IMR-90 (cell line): ENCODE data around the gene SCAMP4. TPM values are rescaled to one million over a fixed set of nuclear protein-coding genes. Genes with fewer than 3 reads are reported as not detected.

Experiments used
- ATAC-seq: fragments of 200-7000 bp; cut with Tn5 transposase; 2 replicates; pipeline ENCODE4 v1.9.1; 2020; ENCODE audit warnings: low read depth, mild to moderate bottlenecking, moderate library complexity
- BruUV-seq: library from RNA; stranded (reverse); fragments of 400-500 nt; replicated peaks from 2 replicates; lab custom pipeline; 2021; lab: Mats Ljungman, UMichigan
- CTCF ChIA-PET: fragments of 300-600 bp; formaldehyde crosslinking; extraction: SDS; loops from one replicate; lab custom pipeline; 2021; ENCODE audit warnings: antibody characterized with exemption; lab: Yijun Ruan, JAX
- POLR2A ChIA-PET: fragments of 300-600 bp; sonication (Branson Sonifier 250); formaldehyde crosslinking; loops from one replicate; lab custom pipeline; 2022; ENCODE audit warnings: antibody characterized with exemption; ENCODE audit not compliant: unreplicated experiment; lab: Charles Lee
- DNase-seq: peaks from one replicate; pipeline ENCODE4 v3.0.0; 2013
- H2AFZ ChIP-seq: replicated peaks from 2 replicates; pipeline ENCODE3; 2013; ENCODE audit warnings: low read length, mild to moderate bottlenecking; ENCODE audit not compliant: poor library complexity
- H2AK5ac ChIP-seq: 2 replicates; pipeline ENCODE4 v1.6.1; 2013; ENCODE audit warnings: low read depth, low read length, inconsistent platforms
- H2AK9ac ChIP-seq: replicated peaks from 2 replicates; pipeline ENCODE3; 2013; ENCODE audit warnings: mild to moderate bottlenecking, low read depth, low read length, moderate library complexity; ENCODE audit not compliant: poor library complexity
- H2BK120ac ChIP-seq: 2 replicates; pipeline ENCODE4 v1.6.1; 2013; ENCODE audit warnings: low read depth, low read length, inconsistent platforms
- H2BK15ac ChIP-seq: 3 replicates; pipeline ENCODE4 v1.6.1; 2013; ENCODE audit warnings: low read depth, low read length, inconsistent platforms
- H2BK20ac ChIP-seq: 2 replicates; pipeline ENCODE4 v1.6.1; 2013; ENCODE audit warnings: low read depth, mild to moderate bottlenecking, inconsistent platforms, low read length, moderate library complexity
- H2BK5ac ChIP-seq: 2 replicates; pipeline ENCODE4 v1.6.1; 2013; ENCODE audit warnings: mild to moderate bottlenecking, low read depth, low read length, inconsistent platforms; ENCODE audit not compliant: poor library complexity, severe bottlenecking
- H3K14ac ChIP-seq: replicated peaks from 2 replicates; pipeline ENCODE4 v1.6.1; 2013; ENCODE audit warnings: low read depth, low read length, inconsistent platforms
- H3K18ac ChIP-seq: 2 replicates; pipeline ENCODE4 v1.6.1; 2013; ENCODE audit warnings: low read depth, low read length, control low read depth
- H3K23ac ChIP-seq: 2 replicates; pipeline ENCODE4 v1.6.1; 2013; ENCODE audit warnings: low read depth, low read length, inconsistent platforms
- H3K27ac ChIP-seq: 2 replicates; pipeline ENCODE4 v1.5.1; 2013; ENCODE audit warnings: mild to moderate bottlenecking, control low read depth, low read length; ENCODE audit not compliant: insufficient read depth
- H3K27me3 ChIP-seq: 2 replicates; pipeline ENCODE4 v1.6.1; 2013; ENCODE audit warnings: low read length; ENCODE audit not compliant: control insufficient read depth, insufficient read depth
- H3K36me3 ChIP-seq: 2 replicates; pipeline ENCODE4 v1.6.1; 2013; ENCODE audit warnings: low read length, mixed read lengths; ENCODE audit not compliant: control insufficient read depth, insufficient read depth
- H3K4ac ChIP-seq: 2 replicates; pipeline ENCODE4 v1.6.1; 2013; ENCODE audit warnings: low read depth, low read length, inconsistent platforms
- H3K4me1 ChIP-seq: 2 replicates; pipeline ENCODE4 v1.6.1; 2013; ENCODE audit warnings: low read length, mixed read lengths; ENCODE audit not compliant: control insufficient read depth, insufficient read depth
- H3K4me2 ChIP-seq: 2 replicates; pipeline ENCODE4 v1.6.1; 2013; ENCODE audit warnings: low read depth, mild to moderate bottlenecking, control low read depth, low read length, moderate library complexity
- H3K4me3 ChIP-seq: 2 replicates; pipeline ENCODE4 v1.5.1; 2013; ENCODE audit warnings: low read depth, mild to moderate bottlenecking, control low read depth, low read length, moderate library complexity; ENCODE audit not compliant: insufficient read depth
- H3K56ac ChIP-seq: 2 replicates; pipeline ENCODE4 v1.6.1; 2013; ENCODE audit warnings: low read length, inconsistent platforms; ENCODE audit not compliant: insufficient read depth; ENCODE audit errors: extremely low read depth
- H3K79me1 ChIP-seq, 2 experiments: 2 replicates each; pipeline ENCODE4 v1.6.1; 2013; ENCODE audit warnings: low read length in 2 of 2, inconsistent platforms in 1 of 2, low read depth in 1 of 2
- H3K9ac ChIP-seq: 2 replicates; pipeline ENCODE4 v1.6.1; 2013; ENCODE audit warnings: low read depth, low read length, control low read depth
- H3K9me1 ChIP-seq: 2 replicates; pipeline ENCODE4 v1.6.1; 2013; ENCODE audit warnings: low read length, inconsistent platforms; ENCODE audit not compliant: insufficient read depth
- H3K9me3 ChIP-seq: 2 replicates; pipeline ENCODE4 v1.6.1; 2013; ENCODE audit warnings: low read length; ENCODE audit not compliant: control insufficient read depth, insufficient read depth
- H4K20me1 ChIP-seq: 2 replicates; pipeline ENCODE4 v1.6.1; 2013; ENCODE audit warnings: low read length, inconsistent platforms; ENCODE audit not compliant: insufficient read depth
- H4K5ac ChIP-seq: 2 replicates; pipeline ENCODE4 v1.6.1; 2013; ENCODE audit warnings: mild to moderate bottlenecking, low read depth, low read length, control low read depth
- H4K8ac ChIP-seq, 2 experiments: 2 replicates each; pipeline ENCODE4 v1.6.1; 2013; ENCODE audit warnings: low read depth in 2 of 2, low read length in 2 of 2, control low read depth in 1 of 2, inconsistent platforms in 1 of 2
- H4K91ac ChIP-seq: 2 replicates; pipeline ENCODE4 v1.6.1; 2013; ENCODE audit warnings: low read depth, low read length, inconsistent platforms; ENCODE audit not compliant: insufficient read depth
- BHLHE40 ChIP-seq: fragments of 150-350 bp; IDR thresholded peaks from 2 replicates; pipeline ENCODE4 v1.6.1; 2016; ENCODE audit warnings: mild to moderate bottlenecking, low read depth, low read length
- FOS ChIP-seq: fragments of 150-350 bp; IDR thresholded peaks from 2 replicates; pipeline ENCODE4 v1.6.1; 2016; ENCODE audit warnings: low read depth, low read length
- MAZ ChIP-seq: IDR thresholded peaks from 2 replicates; pipeline ENCODE4 v1.6.1; 2012; ENCODE audit warnings: low read depth, mild to moderate bottlenecking, low read length, improper control_type of control experiment, moderate library complexity, borderline replicate concordance
- RAD21 ChIP-seq: IDR thresholded peaks from 2 replicates; pipeline ENCODE4 v1.6.1; 2012; ENCODE audit warnings: low read length, improper control_type of control experiment
- RFX5 ChIP-seq: IDR thresholded peaks from 2 replicates; pipeline ENCODE4 v1.8.0; 2012; ENCODE audit warnings: low read depth, mild to moderate bottlenecking, low read length, moderate library complexity
- WGBS, 2 experiments: methylation state at CpG; one replicate each; pipeline versions ENCODE4 v1.1.5 to v1.1.7; 2013; ENCODE audit warnings: missing lambda C conversion rate in 2 of 2; ENCODE audit not compliant: insufficient read length in 1 of 2; ENCODE audit errors: extremely low coverage in 2 of 2; 5-methylcytosine and 5-hydroxymethylcytosine counted together
- dilution Hi-C: fragments of 300-500 bp; cut with HindIII; formaldehyde crosslinking; loops from one replicate; pipeline ENCODE4 v1.14.3; 2018; ENCODE audit warnings: low sequenced_read_pairs; ENCODE audit not compliant: unreplicated experiment
- in situ Hi-C: fragments of 300-500 bp; cut with MboI; formaldehyde crosslinking; loops from 3 replicates; pipeline ENCODE4 v1.14.3; 2019; ENCODE audit warnings: low sequenced_read_pairs, inconsistent platforms, mixed read lengths
- intact Hi-C: fragments of 100-400 bp; cut with micrococcal nuclease; formaldehyde crosslinking; loops from 2 replicates; pipeline ENCODE4 v1.10.0; 2022
- polyA plus RNA-seq, 3 experiments: library from polyadenylated mRNA; depleted of rRNA; stranded (reverse); fragments of >200 nt; gene quantifications; 2 replicates each; pipeline ENCODE4 v1.2.3, GENCODE V29; 2012; ENCODE audit warnings: low replicate concordance in 1 of 3
- total RNA-seq: library from RNA; depleted of rRNA; stranded (reverse); fragments of >200 nt; gene quantifications from 2 replicates; pipeline ENCODE4 v1.2.3, GENCODE V29; 2012
- TF ChIP-seq, protein P1 (sequence below): conservative IDR thresholded peaks from 2 replicates; pipeline ENCODE4 v1.5.1; 2012; ENCODE audit warnings: mild to moderate bottlenecking, low read depth, low read length, improper control_type of control experiment

Gene SCAMP4
- total and polyA plus RNA-seq, 2 of the 4 experiments (the other 2 are of a cell fraction), result 16.1 to 28.1 TPM

DNA sequence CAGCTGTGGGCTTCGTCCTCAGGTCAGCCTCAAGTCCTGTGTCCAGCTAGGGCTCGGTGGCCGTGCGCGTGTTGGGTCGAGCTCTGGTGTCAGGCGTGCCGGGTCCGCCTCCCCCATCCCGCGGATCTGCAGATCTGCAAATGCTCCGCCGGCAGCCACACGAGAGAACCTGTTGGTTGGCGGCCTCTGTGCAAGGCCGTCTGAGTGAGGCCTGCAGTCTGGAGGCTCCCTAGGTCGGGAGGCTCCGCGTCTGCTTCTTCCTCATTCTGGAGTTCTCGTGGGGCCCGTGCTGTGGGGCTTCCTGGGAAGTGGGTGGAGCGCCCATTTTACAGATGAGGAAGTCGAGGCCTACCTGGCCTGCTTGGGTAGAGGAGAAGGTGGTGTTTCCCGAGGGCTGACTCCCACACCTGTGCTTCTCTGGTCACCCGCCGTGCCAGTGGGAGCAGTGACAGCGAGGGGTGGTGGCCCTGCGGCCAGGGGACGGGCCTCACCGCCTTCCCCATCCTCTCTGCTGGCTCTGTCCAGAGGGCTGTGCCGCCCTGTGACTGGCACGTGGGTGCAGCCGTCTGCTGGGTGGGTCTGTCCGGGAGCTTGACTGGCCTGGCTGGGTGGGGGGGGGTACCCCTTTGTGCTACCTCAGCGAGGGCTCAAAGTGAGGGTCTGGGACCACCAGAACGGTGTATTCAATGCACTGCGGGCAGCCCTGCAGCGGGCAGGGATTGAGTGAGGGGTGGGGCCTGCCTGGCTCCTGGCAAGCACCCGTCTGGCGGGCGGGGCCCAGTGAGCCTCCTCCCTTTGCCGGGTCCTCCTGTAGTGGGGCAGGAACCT lies 39.1 kb downstream of the SCAMP4 start (continued):
- no peak for TF ChIP-seq RAD21

DNA sequence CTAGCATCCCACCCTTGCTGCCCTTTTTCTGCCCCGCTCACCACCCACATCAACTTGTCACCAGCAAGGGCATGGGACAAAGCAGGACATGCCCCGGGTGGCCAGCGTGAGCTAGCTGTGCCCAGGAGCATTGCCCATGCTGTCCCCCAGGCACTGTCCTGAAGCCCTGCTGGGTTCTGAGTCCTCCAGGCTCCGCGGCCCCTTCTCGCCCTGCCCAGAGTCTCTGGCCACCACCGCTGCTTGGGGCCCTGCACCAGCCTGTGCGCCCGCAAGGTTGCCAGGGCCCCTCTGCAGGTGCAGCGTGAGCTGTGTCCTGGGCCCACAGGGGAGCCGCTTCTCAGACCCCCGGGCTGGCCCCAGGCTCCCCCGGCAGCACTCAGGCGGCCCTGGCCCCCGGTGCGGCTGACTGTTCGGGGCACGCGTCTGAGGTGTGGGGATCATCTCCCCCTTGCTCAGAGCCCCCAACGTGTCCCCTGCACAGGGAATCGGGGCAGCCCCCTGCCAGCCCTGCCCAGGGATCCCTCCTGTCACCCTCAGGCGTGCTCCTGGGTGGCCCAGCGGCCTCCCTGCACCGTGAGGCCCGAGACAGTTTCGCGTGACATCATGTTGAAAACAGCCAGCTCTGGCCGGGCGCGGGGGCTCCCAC lies 39.8 kb downstream of the SCAMP4 start:
- POLR2A ChIA-PET, result no interaction called here
- dilution Hi-C loops, result no loop called here
- WGBS, 2 experiments, result 96% methylated on average over 13 of the region's 30 CpGs; no CpG with 5 or more reads in 1 of the 2 experiments

More for the DNA sequence above, 39.8 kb downstream of the SCAMP4 start:
- Histone ChIP-seq H2AK9ac (no peak overlapping the region), H3K36me3 (peaks cover 7% of the 10 kb centered on the region; the same call in 1 of the 2 replicates), H3K4me3 (no peak overlapping the region), H4K8ac (no peak overlapping the region), H3K9ac (no peak overlapping the region), H3K23ac (no peak overlapping the region), H3K4me2 (no peak overlapping the region), H3K56ac (no peak overlapping the region), H3K9me1 (no peaks in the 10 kb centered on the region), H3K27me3 (no peaks in the 10 kb centered on the region), H3K14ac (no peak overlapping the region), H3K18ac (no peak overlapping the region), H3K79me1 (peaks cover 0 to 61% of the 10 kb centered on the region in 2 experiments; a peak in 2 of 4 replicates), H2BK15ac (no peak overlapping the region), H4K20me1 (peaks cover 74% of the 10 kb centered on the region), H4K5ac (no peak overlapping the region), H4K91ac (no peak overlapping the region), H3K9me3 (no peaks in the 10 kb centered on the region), H2BK120ac (no peak overlapping the region), H3K4me1 (peaks cover 8% of the 10 kb centered on the region), H2AK5ac (no peak overlapping the region), H2AFZ (no peak overlapping the region), H3K4ac (no peak overlapping the region), H3K27ac (no peak overlapping the region), H2BK20ac (no peak overlapping the region), H2BK5ac (no peak overlapping the region)
- no peak for ATAC-seq
- no TSS peak for BruUV-seq
- in situ Hi-C loops (no loop called here), intact Hi-C loops (no loop called here)
- no peak for DNase-seq
- CTCF ChIA-PET, result no interaction called here
- TF ChIP-seq FOS, result no peak
- TF ChIP-seq, protein P1, sequence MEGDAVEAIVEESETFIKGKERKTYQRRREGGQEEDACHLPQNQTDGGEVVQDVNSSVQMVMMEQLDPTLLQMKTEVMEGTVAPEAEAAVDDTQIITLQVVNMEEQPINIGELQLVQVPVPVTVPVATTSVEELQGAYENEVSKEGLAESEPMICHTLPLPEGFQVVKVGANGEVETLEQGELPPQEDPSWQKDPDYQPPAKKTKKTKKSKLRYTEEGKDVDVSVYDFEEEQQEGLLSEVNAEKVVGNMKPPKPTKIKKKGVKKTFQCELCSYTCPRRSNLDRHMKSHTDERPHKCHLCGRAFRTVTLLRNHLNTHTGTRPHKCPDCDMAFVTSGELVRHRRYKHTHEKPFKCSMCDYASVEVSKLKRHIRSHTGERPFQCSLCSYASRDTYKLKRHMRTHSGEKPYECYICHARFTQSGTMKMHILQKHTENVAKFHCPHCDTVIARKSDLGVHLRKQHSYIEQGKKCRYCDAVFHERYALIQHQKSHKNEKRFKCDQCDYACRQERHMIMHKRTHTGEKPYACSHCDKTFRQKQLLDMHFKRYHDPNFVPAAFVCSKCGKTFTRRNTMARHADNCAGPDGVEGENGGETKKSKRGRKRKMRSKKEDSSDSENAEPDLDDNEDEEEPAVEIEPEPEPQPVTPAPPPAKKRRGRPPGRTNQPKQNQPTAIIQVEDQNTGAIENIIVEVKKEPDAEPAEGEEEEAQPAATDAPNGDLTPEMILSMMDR, result no peak
- TF ChIP-seq BHLHE40, result no peak
- no peak for TF ChIP-seq RFX5
- TF ChIP-seq MAZ, result no peak
